HEK293 (cell line): ENCODE data around the gene KCNK7.
A peak's percentile ranks its signal among the peaks of the same experiment; 100 is the strongest.

Experiments used
- GLIS2 ChIP-seq: fragments of 450-650 bp; formaldehyde crosslinking; IDR thresholded peaks from 2 replicates; pipeline ENCODE4 v1.5.1; 2016; ENCODE audit warnings: missing biosample characterization, missing genetic modification characterization
- PATZ1 ChIP-seq: fragments of 450-650 bp; formaldehyde crosslinking; IDR thresholded peaks from 2 replicates; pipeline ENCODE4 v1.5.1; 2016; ENCODE audit warnings: missing biosample characterization, missing genetic modification characterization
- PRDM2 ChIP-seq: fragments of 450-650 bp; formaldehyde crosslinking; IDR thresholded peaks from 2 replicates; pipeline ENCODE4 v1.5.1; 2016; ENCODE audit warnings: missing biosample characterization, missing genetic modification characterization, borderline replicate concordance
- REST ChIP-seq: fragments of 450-650 bp; formaldehyde crosslinking; IDR thresholded peaks from 2 replicates; pipeline ENCODE4 v1.5.1; 2016; ENCODE audit warnings: missing biosample characterization, missing genetic modification characterization
- SP3 ChIP-seq: fragments of 450-650 bp; formaldehyde crosslinking; IDR thresholded peaks from 2 replicates; pipeline ENCODE4 v1.5.1; 2016; ENCODE audit warnings: missing biosample characterization, missing genetic modification characterization
- ZBTB11 ChIP-seq: fragments of 450-650 bp; formaldehyde crosslinking; conservative IDR thresholded peaks from 2 replicates; pipeline ENCODE4 v1.5.1; 2016; ENCODE audit warnings: low read depth, missing biosample characterization, missing genetic modification characterization
- ZBTB48 ChIP-seq: fragments of 450-650 bp; formaldehyde crosslinking; IDR thresholded peaks from 2 replicates; pipeline ENCODE4 v1.5.1; 2016; ENCODE audit warnings: missing biosample characterization, missing genetic modification characterization
- ZBTB7A ChIP-seq: fragments of 450-650 bp; formaldehyde crosslinking; IDR thresholded peaks from 2 replicates; pipeline ENCODE4 v1.5.1; 2016; ENCODE audit warnings: low read depth, missing biosample characterization, missing genetic modification characterization
- ZNF121 ChIP-seq: fragments of 450-650 bp; formaldehyde crosslinking; IDR thresholded peaks from 2 replicates; pipeline ENCODE4 v1.5.1; 2016; ENCODE audit warnings: missing biosample characterization, missing genetic modification characterization
- ZNF175 ChIP-seq: fragments of 450-650 bp; formaldehyde crosslinking; IDR thresholded peaks from 2 replicates; pipeline ENCODE4 v1.5.1; 2016; ENCODE audit warnings: missing biosample characterization, missing genetic modification characterization
- ZNF184 ChIP-seq: fragments of 450-650 bp; IDR thresholded peaks from 2 replicates; pipeline ENCODE4 v1.5.1; 2018; ENCODE audit warnings: missing biosample characterization, mild to moderate bottlenecking, missing genetic modification characterization
- ZNF398 ChIP-seq: fragments of 450-650 bp; formaldehyde crosslinking; IDR thresholded peaks from 2 replicates; pipeline ENCODE4 v1.5.1; 2017; ENCODE audit warnings: missing biosample characterization, missing genetic modification characterization
- ZNF610 ChIP-seq: fragments of 450-650 bp; formaldehyde crosslinking; IDR thresholded peaks from 2 replicates; pipeline ENCODE4 v1.5.1; 2016; ENCODE audit warnings: missing biosample characterization, missing genetic modification characterization, borderline replicate concordance

The KCNK7 gene

GRCh38 chr11:65558002-65558929 is 37.3 kb downstream of the KCNK7 start, which contains the start of gene LTBP3 (continued):
- TF ChIP-seq GLIS2 (tag by site-specific recombination) = peak; percentile 40
- TF ChIP-seq ZBTB48 (tag by site-specific recombination) = peak; percentile 62
- no peak for TF ChIP-seq PRDM2 (tag by site-specific recombination)
- TF ChIP-seq PATZ1 (tag by site-specific recombination) = peak; percentile 51; the same call in 1 of the 2 replicates
- TF ChIP-seq ZBTB7A (tag by site-specific recombination) = no peak
- TF ChIP-seq ZNF121 = 0 out of 2 replicates have a peak, but pooled peaks have one; percentile 9
- TF ChIP-seq ZBTB11 (tag by site-specific recombination) = no peak
- peak; percentile 85 for TF ChIP-seq ZNF398 (tag by site-specific recombination)
- TF ChIP-seq ZNF184 = no peak
- TF ChIP-seq ZNF175 = no peak
- TF ChIP-seq ZNF610 (tag by site-specific recombination) = 0 out of 2 replicates have a peak, but pooled peaks have one; percentile 7
- peak; percentile 31 for TF ChIP-seq SP3 (tag by site-specific recombination)
- TF ChIP-seq REST (tag by site-specific recombination) = 0 out of 2 replicates have a peak, but pooled peaks have one; percentile 11
